Panc1 (cell line): ENCODE measurements around the gene ZXDB. TPM values are rescaled to one million over a fixed set of nuclear protein-coding genes. Genes with fewer than 3 reads are reported as not detected.
"Not testable (repeated sequence)": the region's sequence is repeated elsewhere in the genome, so short reads cannot be mapped to it uniquely, and the experiment has no call there.

Source experiments
- ATAC-seq: fragments of 200-7000 bp; cut with Tn5 transposase; 2 replicates; pipeline ENCODE4 v1.9.1; 2020; ENCODE audit warnings: mild to moderate bottlenecking, moderate library complexity
- BruUV-seq: library from RNA; stranded (reverse); fragments of 400-500 nt; replicated peaks from 2 replicates; lab custom pipeline; 2021; lab: Mats Ljungman, UMichigan
- CTCF ChIA-PET: fragments of 300-600 bp; sonication (Branson Sonifier 250); formaldehyde crosslinking; loops from one replicate; lab custom pipeline; 2022; ENCODE audit warnings: antibody characterized with exemption; lab: Charles Lee
- POLR2A ChIA-PET: fragments of 300-600 bp; sonication (Branson Sonifier 250); formaldehyde crosslinking; loops from one replicate; lab custom pipeline; 2022; ENCODE audit warnings: antibody characterized with exemption; lab: Charles Lee
- DNase-seq: peaks from one replicate; pipeline ENCODE4 v3.0.0-alpha.2; 2010; ENCODE audit warnings: low read depth, low spot score
- H3K27ac ChIP-seq: 2 replicates; pipeline ENCODE4 v1.5.1; 2011; ENCODE audit warnings: mild to moderate bottlenecking, low read length, inconsistent platforms
- H3K27me3 ChIP-seq: fragments of 200-500 bp; sonication (Bioruptor generic); 2 replicates; pipeline ENCODE4 v1.6.0; 2014; ENCODE audit warnings: low read length, inconsistent platforms; ENCODE audit not compliant: control insufficient read depth, insufficient read depth
- H3K36me3 ChIP-seq: fragments of 200-500 bp; sonication (Bioruptor generic); 2 replicates; pipeline ENCODE4 v1.5.1; 2014; ENCODE audit warnings: inconsistent platforms, mild to moderate bottlenecking, low read length, moderate library complexity; ENCODE audit not compliant: control insufficient read depth, insufficient read depth
- H3K4me1 ChIP-seq: 2 replicates; pipeline ENCODE4 v1.5.1; 2011; ENCODE audit warnings: inconsistent platforms, mild to moderate bottlenecking, low read length, moderate library complexity; ENCODE audit not compliant: control insufficient read depth, insufficient read depth
- H3K4me3 ChIP-seq, 2 experiments: 2 replicates each; pipeline ENCODE4 v1.5.1; 2011 to 2012; ENCODE audit warnings: low read depth in 2 of 2, low read length in 2 of 2, mild to moderate bottlenecking in 2 of 2, inconsistent platforms in 1 of 2, moderate library complexity in 1 of 2
- H3K9me3 ChIP-seq: fragments of 200-500 bp; sonication (Bioruptor generic); 2 replicates; pipeline ENCODE4 v1.5.1; 2014; ENCODE audit warnings: low read depth, mild to moderate bottlenecking, inconsistent platforms, low read length, moderate library complexity; ENCODE audit not compliant: control insufficient read depth, insufficient read depth
- POLR2AphosphoS5 ChIP-seq: IDR thresholded peaks from 2 replicates; pipeline ENCODE4 v1.6.1; 2012; ENCODE audit warnings: mild to moderate bottlenecking, low read depth, low read length, moderate library complexity
- SIN3A ChIP-seq: IDR thresholded peaks from 2 replicates; pipeline ENCODE4 v1.6.1; 2012; ENCODE audit warnings: low read depth, mild to moderate bottlenecking, low read length, moderate library complexity, borderline replicate concordance; ENCODE audit not compliant: insufficient read depth
- TCF7L2 ChIP-seq: IDR thresholded peaks from 2 replicates; pipeline ENCODE4 v1.6.1; 2011; ENCODE audit warnings: mild to moderate bottlenecking, low read depth, low read length, inconsistent platforms
- in situ Hi-C: cut with HindIII; loops from 2 replicates; pipeline ENCODE4 v1.10.0; 2016; ENCODE audit warnings: low sequenced_read_pairs, low pct_unique_long_range_greater_than_20kb
- intact Hi-C: fragments of 100-400 bp; cut with micrococcal nuclease; formaldehyde crosslinking; loops from one replicate; pipeline ENCODE4 v1.10.0; 2022; ENCODE audit not compliant: unreplicated experiment
- total RNA-seq: library from RNA; stranded (reverse); gene quantifications from one replicate; pipeline ENCODE4 v1.2.1, GENCODE V29; 2021; ENCODE audit not compliant: unreplicated experiment
- TF ChIP-seq, protein P1 (sequence below), 2 experiments: IDR thresholded peaks; 2 replicates each; pipeline ENCODE4 v1.6.1; 2011 to 2012; ENCODE audit warnings: low read depth in 2 of 2, control low read depth in 1 of 2, low read length in 1 of 2, mild to moderate bottlenecking in 1 of 2, moderate library complexity in 1 of 2; ENCODE audit not compliant: insufficient read depth in 1 of 2
- TF ChIP-seq, protein P2 (sequence below): fragments of 450-650 bp; IDR thresholded peaks from 2 replicates; pipeline ENCODE4 v1.5.1; 2017; ENCODE audit warnings: mild to moderate bottlenecking

The ZXDB gene
- total RNA-seq, 1 experiment from 2014 or later, result 8.3 TPM

DNA sequence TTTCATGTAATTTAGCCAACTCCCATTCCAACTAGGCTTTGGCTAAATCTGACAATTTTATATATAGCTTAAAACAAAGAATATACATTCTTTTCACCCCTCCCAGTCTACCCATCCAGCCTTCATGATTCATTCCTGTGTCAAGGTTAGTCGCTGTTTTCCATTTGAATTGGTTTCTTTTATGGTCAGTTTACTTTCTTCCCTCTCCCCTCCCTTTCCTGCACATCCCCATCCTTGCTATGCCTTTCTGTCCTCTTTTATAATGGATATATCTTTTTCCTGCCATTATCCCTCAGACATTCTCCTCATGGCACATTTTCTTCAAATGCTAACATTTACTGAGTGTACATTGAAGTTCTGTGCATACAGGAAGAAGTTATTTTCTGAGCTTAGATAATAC is 4.7 kb downstream of the ZXDB start:
- ChIA-PET CTCF (no interaction called here), POLR2A (no interaction called here)
- no TSS peak for BruUV-seq
- intact Hi-C loops, result no loop called here
- in situ Hi-C loops, result no loop called here
- 0 out of 2 replicates have a peak, but pooled peaks cover 2% of the 10 kb centered on the region for H3K36me3 ChIP-seq
- TF ChIP-seq POLR2AphosphoS5, result no peak
- TF ChIP-seq, protein P1, sequence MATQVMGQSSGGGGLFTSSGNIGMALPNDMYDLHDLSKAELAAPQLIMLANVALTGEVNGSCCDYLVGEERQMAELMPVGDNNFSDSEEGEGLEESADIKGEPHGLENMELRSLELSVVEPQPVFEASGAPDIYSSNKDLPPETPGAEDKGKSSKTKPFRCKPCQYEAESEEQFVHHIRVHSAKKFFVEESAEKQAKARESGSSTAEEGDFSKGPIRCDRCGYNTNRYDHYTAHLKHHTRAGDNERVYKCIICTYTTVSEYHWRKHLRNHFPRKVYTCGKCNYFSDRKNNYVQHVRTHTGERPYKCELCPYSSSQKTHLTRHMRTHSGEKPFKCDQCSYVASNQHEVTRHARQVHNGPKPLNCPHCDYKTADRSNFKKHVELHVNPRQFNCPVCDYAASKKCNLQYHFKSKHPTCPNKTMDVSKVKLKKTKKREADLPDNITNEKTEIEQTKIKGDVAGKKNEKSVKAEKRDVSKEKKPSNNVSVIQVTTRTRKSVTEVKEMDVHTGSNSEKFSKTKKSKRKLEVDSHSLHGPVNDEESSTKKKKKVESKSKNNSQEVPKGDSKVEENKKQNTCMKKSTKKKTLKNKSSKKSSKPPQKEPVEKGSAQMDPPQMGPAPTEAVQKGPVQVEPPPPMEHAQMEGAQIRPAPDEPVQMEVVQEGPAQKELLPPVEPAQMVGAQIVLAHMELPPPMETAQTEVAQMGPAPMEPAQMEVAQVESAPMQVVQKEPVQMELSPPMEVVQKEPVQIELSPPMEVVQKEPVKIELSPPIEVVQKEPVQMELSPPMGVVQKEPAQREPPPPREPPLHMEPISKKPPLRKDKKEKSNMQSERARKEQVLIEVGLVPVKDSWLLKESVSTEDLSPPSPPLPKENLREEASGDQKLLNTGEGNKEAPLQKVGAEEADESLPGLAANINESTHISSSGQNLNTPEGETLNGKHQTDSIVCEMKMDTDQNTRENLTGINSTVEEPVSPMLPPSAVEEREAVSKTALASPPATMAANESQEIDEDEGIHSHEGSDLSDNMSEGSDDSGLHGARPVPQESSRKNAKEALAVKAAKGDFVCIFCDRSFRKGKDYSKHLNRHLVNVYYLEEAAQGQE (IDR thresholded peaks at IDR 0.05; ENCODE audit: insufficient read depth in 1 of 2, low read depth in 2 of 2, low read length in 1 of 2), result no peak
- TF ChIP-seq SIN3A, result no peak
- TF ChIP-seq, protein P2, sequence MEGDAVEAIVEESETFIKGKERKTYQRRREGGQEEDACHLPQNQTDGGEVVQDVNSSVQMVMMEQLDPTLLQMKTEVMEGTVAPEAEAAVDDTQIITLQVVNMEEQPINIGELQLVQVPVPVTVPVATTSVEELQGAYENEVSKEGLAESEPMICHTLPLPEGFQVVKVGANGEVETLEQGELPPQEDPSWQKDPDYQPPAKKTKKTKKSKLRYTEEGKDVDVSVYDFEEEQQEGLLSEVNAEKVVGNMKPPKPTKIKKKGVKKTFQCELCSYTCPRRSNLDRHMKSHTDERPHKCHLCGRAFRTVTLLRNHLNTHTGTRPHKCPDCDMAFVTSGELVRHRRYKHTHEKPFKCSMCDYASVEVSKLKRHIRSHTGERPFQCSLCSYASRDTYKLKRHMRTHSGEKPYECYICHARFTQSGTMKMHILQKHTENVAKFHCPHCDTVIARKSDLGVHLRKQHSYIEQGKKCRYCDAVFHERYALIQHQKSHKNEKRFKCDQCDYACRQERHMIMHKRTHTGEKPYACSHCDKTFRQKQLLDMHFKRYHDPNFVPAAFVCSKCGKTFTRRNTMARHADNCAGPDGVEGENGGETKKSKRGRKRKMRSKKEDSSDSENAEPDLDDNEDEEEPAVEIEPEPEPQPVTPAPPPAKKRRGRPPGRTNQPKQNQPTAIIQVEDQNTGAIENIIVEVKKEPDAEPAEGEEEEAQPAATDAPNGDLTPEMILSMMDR, result no peak
- no peak for TF ChIP-seq TCF7L2
- no peaks in the 10 kb centered on the region for H3K27me3 ChIP-seq
- no peak for ATAC-seq
- no peak overlapping the region for H3K27ac ChIP-seq
- H3K9me3 ChIP-seq, result no peaks in the 10 kb centered on the region
- peak overlapping the region; percentile 25 to 33; a peak in 2 of 4 replicates for H3K4me3 ChIP-seq
- H3K4me1 ChIP-seq, result peaks cover 24% of the 10 kb centered on the region
- DNase-seq, result no peak

GRCh38 chrX:57607295-57608187 is 15.7 kb downstream of the ZXDB start:
- intact Hi-C loops, result no loop called here
- TF ChIP-seq, protein P1 (IDR thresholded peaks at IDR 0.05; ENCODE audit: insufficient read depth in 1 of 2, low read depth in 2 of 2, low read length in 1 of 2), result no peak
- TF ChIP-seq POLR2AphosphoS5 (no peak), SIN3A (no peak), TCF7L2 (no peak)
- TF ChIP-seq, protein P2, result no peak
- CTCF ChIA-PET, result interaction anchor here (0.6 kb wide), 1 partner anchor 311 kb away, joined by 3 read pairs; no protein-coding TSS in a partner anchor
- H3K27me3 ChIP-seq, result no peaks in the 10 kb centered on the region
- peak overlapping the region; percentile 59; the same call in 1 of the 2 replicates for H3K27ac ChIP-seq
- POLR2A ChIA-PET, result no interaction called here
- H3K36me3 ChIP-seq, result no peaks in the 10 kb centered on the region
- peaks cover 3% of the 10 kb centered on the region; the same call in 1 of the 2 replicates for H3K4me1 ChIP-seq
- ATAC-seq (peak; percentile 86), DNase-seq (no peak)
- H3K4me3 ChIP-seq, result peak overlapping the region; percentile 19 to 35
- BruUV-seq, result no TSS peak
- H3K9me3 ChIP-seq, result no peaks in the 10 kb centered on the region
- in situ Hi-C loops, result no loop called here

DNA sequence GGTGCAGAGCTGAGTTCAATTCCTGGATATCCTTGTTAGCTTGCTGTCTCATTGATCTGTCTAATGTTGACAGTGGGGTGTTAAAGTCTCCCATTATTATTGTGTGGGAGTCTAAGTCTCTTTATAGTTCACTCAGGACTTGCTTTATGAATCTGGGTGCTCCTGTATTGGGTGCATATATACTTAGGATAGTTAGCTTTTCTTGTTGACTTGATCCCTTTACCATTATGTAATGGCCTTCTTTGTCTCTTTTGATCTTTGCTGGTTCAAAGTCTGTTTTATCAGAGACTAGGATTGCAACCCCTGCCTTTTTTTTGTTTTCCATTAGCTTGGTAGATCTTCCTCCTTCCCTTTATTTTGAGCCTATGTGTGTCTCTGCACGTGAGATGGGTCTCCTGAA is 21.5 kb downstream of the ZXDB start:
- H3K9me3 ChIP-seq, BruUV-seq, DNase-seq, in situ Hi-C loops, H3K4me3 ChIP-seq, ATAC-seq, H3K4me1 ChIP-seq, H3K36me3 ChIP-seq, H3K27ac ChIP-seq, POLR2A ChIA-PET, H3K27me3 ChIP-seq, intact Hi-C loops, CTCF ChIA-PET: not testable (repeated sequence)
